GM12865 (cell line): ENCODE data around the gene C2orf68.
"Not testable (repeated sequence)": the region's sequence is repeated elsewhere in the genome, so short reads cannot be mapped to it uniquely, and the experiment has no call there.

Experiments
- DNase-seq: peaks from one replicate; pipeline ENCODE4 v3.0.0; 2010; ENCODE audit warnings: low read depth
- H3K4me3 ChIP-seq: 2 replicates; pipeline ENCODE4 v1.5.1; 2011; ENCODE audit warnings: mild to moderate bottlenecking, low read depth, low read length, control low read depth
- TF ChIP-seq, protein P1 (sequence below): IDR thresholded peaks from 2 replicates; pipeline ENCODE4 v1.5.1; 2011; ENCODE audit warnings: low read length, control low read depth, low read depth, inconsistent platforms; ENCODE audit not compliant: insufficient read depth; ENCODE audit errors: missing control alignments

The C2orf68 gene

GRCh38 chr2:85631316-85631715, 19.4 kb upstream of the C2orf68 start:
- DNase-seq, result no peak
- TF ChIP-seq, protein P1, sequence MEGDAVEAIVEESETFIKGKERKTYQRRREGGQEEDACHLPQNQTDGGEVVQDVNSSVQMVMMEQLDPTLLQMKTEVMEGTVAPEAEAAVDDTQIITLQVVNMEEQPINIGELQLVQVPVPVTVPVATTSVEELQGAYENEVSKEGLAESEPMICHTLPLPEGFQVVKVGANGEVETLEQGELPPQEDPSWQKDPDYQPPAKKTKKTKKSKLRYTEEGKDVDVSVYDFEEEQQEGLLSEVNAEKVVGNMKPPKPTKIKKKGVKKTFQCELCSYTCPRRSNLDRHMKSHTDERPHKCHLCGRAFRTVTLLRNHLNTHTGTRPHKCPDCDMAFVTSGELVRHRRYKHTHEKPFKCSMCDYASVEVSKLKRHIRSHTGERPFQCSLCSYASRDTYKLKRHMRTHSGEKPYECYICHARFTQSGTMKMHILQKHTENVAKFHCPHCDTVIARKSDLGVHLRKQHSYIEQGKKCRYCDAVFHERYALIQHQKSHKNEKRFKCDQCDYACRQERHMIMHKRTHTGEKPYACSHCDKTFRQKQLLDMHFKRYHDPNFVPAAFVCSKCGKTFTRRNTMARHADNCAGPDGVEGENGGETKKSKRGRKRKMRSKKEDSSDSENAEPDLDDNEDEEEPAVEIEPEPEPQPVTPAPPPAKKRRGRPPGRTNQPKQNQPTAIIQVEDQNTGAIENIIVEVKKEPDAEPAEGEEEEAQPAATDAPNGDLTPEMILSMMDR, result no peak
- no peak overlapping the region for H3K4me3 ChIP-seq

GRCh38 chr2:85628658-85629057, 16.8 kb upstream of the C2orf68 start:
- DNase-seq, result peak; percentile 56
- no peak overlapping the region for H3K4me3 ChIP-seq
- TF ChIP-seq, protein P1, result no peak

GRCh38 chr2:85623991-85624390, 12.1 kb upstream of the C2orf68 start:
- TF ChIP-seq, protein P1, result no peak
- no peak for DNase-seq
- H3K4me3 ChIP-seq, result no peak overlapping the region

GRCh38 chr2:85621338-85621737, 9.5 kb upstream of the C2orf68 start:
- DNase-seq, result no peak

DNA sequence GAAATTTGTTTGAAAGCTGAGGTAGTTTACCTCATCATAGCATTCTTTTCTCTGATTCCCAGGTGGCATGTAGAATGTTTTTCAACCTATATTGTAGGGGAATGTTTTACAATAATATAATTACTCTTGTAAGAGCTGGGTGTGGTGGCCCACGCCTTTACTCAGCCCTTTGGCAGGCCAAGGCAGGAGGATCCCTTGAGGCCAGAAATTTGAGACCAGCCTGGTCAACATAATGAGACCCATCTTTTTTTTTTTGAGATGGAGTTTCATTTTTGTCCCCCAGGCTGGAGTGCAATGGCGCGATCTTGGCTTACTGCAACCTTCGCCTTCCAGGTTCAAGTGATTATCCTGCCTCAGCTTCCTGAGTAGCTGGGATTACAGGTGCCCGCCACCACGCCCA, 7.8 kb upstream of the C2orf68 start:
- TF ChIP-seq, protein P1, result no peak
- DNase-seq, result no peak
- H3K4me3 ChIP-seq, result no peak overlapping the region

More at GRCh38 chr2:85621338-85621737, 9.5 kb upstream of the C2orf68 start:
- TF ChIP-seq, protein P1, result no peak
- H3K4me3 ChIP-seq, result no peak overlapping the region

- not testable (repeated sequence) for H3K4me3 ChIP-seq, DNase-seq
Observed at GRCh38 chr2:85617723-85618122, 5.9 kb upstream of the C2orf68 start.

GRCh38 chr2:85615413-85615728, 3.5 kb upstream of the C2orf68 start:
- H3K4me3 ChIP-seq, result peak overlapping the region; percentile 85; the same call in 1 of the 2 replicates
- TF ChIP-seq, protein P1, result no peak
- DNase-seq, result no peak

- not testable (repeated sequence) for DNase-seq
Observed at GRCh38 chr2:85614757-85615156, 2.9 kb upstream of the C2orf68 start.

More at GRCh38 chr2:85614757-85615156, 2.9 kb upstream of the C2orf68 start:
- not testable (repeated sequence) for H3K4me3 ChIP-seq
